Activated CD4-positive, alpha-beta T cell treated with anti-CD3 and anti-CD28 coated beads for 36 hours (primary cell): ENCODE data around the gene METTL22. TPM values are rescaled to one million over a fixed set of nuclear protein-coding genes. Genes with fewer than 3 reads are reported as not detected.

Experiments used
- ATAC-seq: fragments of 200-7000 bp; cut with Tn5 transposase; one replicate; pipeline ENCODE4 v1.10.0; 2021; ENCODE audit warnings: mild to moderate bottlenecking, moderate library complexity
- CTCF ChIA-PET: fragments of 350-600 bp; sonication (Branson Sonifier 250); formaldehyde crosslinking; loops from one replicate; lab custom pipeline; 2021; ENCODE audit warnings: antibody characterized with exemption; lab: Charles Lee
- POLR2A ChIA-PET: fragments of 350-600 bp; sonication (Branson Sonifier 250); formaldehyde crosslinking; loops from one replicate; lab custom pipeline; 2021; ENCODE audit warnings: antibody characterized with exemption, inconsistent platforms; lab: Charles Lee
- DNase-seq: peaks from one replicate; pipeline ENCODE4 v3.0.0-alpha.2; 2020
- H3K27ac Mint-ChIP-seq: one replicate; pipeline ENCODE4 v1.8.0; 2021; ENCODE audit warnings: mixed read lengths
- H3K27me3 Mint-ChIP-seq: one replicate; pipeline ENCODE4 v1.8.0; 2021; ENCODE audit warnings: mixed read lengths
- H3K36me3 Mint-ChIP-seq: one replicate; pipeline ENCODE4 v1.8.0; 2021; ENCODE audit warnings: low read depth, mixed read lengths
- H3K4me1 Mint-ChIP-seq: one replicate; pipeline ENCODE4 v1.8.0; 2021; ENCODE audit warnings: mixed read lengths
- H3K4me3 Mint-ChIP-seq: one replicate; pipeline ENCODE4 v1.8.0; 2021; ENCODE audit warnings: mild to moderate bottlenecking, moderate library complexity, mixed read lengths
- H3K9me3 Mint-ChIP-seq: one replicate; pipeline ENCODE4 v1.8.0; 2021; ENCODE audit warnings: low read depth, mixed read lengths
- intact Hi-C, 2 experiments: fragments of 100-400 bp; cut with DNase I in 1 of 2; cut with micrococcal nuclease in 1 of 2; formaldehyde crosslinking; loops; one replicate each; pipeline versions ENCODE4 v1.14.2 to v1.15.1; 2022 to 2024; cut with DNase I, micrococcal nuclease
- total RNA-seq, 2 experiments: library from RNA; stranded (reverse); gene quantifications; one replicate each; pipeline ENCODE4 v1.2.3, GENCODE V29; 2021

The METTL22 gene
- total RNA-seq, 2 experiments from 2014 or later = 32.3 to 45.8 TPM

DNA sequence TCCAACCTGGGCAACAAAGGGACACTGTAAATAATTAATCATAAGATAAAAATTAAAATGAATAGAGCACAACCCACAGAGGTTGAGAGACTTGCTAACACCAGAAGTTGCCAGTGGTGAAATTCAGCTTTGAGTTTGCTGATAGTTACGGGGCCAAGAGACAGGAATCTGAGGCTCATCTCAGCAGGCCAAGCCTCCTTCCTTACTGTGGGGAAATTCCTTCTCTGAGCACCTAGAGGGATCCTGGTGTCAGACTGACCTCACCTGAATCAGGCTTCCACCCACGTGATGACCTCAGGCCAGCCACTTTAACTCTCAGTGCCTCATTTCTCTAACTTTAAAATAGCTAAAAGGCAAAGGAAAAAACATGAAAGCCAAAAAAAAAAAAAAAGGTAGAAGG is 57.7 kb downstream of the METTL22 start:
- Mint-ChIP-seq H3K9me3 (peaks cover 5% of the 10 kb centered on the region), H3K27me3 (no peaks in the 10 kb centered on the region), H3K4me3 (no peak overlapping the region), H3K27ac (no peak overlapping the region), H3K4me1 (peaks cover 13% of the 10 kb centered on the region), H3K36me3 (peaks cover 9% of the 10 kb centered on the region)
- ChIA-PET CTCF (interaction anchor here (0.6 kb wide), 1 partner anchor 508 kb away, joined by 4 read pairs; no protein-coding TSS in a partner anchor), POLR2A (no interaction called here)
- no peak for ATAC-seq
- DNase-seq = no peak
- intact Hi-C loops = loop anchor here in 1 of 2 experiments (10.0 kb wide), 1 partner anchor 456 kb away; no protein-coding TSS in a partner anchor

DNA sequence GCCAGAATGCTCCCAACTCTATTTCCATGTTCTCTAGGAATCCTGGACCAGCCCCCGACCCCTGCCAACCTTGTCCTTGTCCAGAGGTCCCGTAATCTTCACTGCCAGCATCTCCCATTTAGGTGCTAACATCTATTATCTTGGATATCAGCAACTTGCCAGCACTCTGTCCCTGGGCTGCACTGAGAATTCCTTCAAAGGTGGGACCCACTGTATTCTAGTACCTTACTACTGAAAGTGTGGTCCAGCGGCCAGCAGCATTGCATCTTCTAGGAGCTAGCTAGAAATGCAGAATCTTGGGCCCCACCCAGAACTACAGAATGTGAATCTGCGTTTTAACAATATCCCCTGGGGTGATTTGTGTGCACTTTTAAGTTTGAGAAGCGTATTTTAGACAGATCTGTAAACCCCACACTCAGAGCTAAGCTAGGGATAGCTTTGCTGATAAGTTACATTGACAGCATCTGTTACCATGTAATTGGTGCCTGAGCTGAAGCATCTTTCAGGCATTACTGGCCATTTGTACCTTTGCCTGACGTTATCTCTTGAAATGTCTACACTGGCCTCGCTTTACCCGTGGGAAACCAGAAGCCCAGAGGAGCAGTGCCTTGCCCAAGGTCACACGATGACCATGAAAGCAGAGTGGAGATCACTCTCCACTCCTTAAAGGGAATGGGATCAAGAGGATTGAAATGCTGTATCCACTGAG is 61.2 kb downstream of the METTL22 start:
- no peak for ATAC-seq
- Mint-ChIP-seq H3K4me1 (no peaks in the 10 kb centered on the region), H3K36me3 (peaks cover 12% of the 10 kb centered on the region), H3K27ac (no peak overlapping the region), H3K27me3 (no peaks in the 10 kb centered on the region), H3K9me3 (peaks cover 5% of the 10 kb centered on the region), H3K4me3 (no peak overlapping the region)
- ChIA-PET CTCF (interaction anchor here (0.6 kb wide), 1 partner anchor 23 kb away, joined by 3 read pairs; no protein-coding TSS in a partner anchor), POLR2A (no interaction called here)
- DNase-seq = no peak
- intact Hi-C loops = no loop called here

DNA sequence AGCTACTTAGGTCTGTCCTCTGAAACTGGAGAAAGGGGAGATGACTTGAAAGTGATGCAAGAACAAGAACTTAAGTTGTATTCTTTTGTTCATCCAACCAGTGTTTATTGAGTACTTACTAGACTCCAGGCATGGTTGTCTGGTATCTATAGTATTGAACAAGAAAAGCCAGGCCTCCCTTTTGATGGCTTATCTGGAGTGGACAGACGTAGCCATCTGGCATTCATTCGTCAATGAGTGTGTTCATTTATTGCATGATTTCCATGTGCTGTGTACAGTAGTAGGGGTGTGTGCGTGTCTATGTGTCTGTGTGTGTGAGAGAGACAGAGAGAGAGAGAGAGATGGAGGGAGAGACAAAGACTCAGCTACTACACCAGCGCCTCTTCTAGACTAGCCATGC is 62.1 kb downstream of the METTL22 start:
- Mint-ChIP-seq H3K4me3 (no peak overlapping the region), H3K4me1 (no peaks in the 10 kb centered on the region), H3K27me3 (no peaks in the 10 kb centered on the region), H3K27ac (no peak overlapping the region), H3K9me3 (peaks cover 5% of the 10 kb centered on the region), H3K36me3 (peaks cover 14% of the 10 kb centered on the region)
- ChIA-PET CTCF (interaction anchor here (0.6 kb wide), 1 partner anchor 820 kb away, joined by 4 read pairs; no protein-coding TSS in a partner anchor), POLR2A (no interaction called here)
- DNase-seq = no peak
- no peak for ATAC-seq
- intact Hi-C loops = no loop called here

DNA sequence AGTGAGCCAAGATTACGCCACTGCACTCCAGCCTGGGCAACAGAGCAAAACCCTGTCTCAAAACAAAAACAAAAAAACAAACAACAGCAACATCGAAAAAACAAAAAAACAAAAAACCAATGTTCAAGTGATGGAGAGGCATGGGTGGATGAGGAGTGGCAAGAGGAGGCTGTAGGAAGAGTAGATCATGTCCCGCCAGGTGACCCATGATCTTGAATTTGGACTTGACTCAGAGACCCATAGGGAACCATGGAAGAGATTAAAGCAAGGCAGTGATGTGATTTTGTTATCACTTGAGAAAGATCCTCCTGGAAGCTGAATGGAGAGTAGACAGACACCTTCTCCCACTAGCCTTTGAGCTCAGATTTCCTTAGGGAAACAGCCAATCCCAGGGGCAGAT is 64.1 kb downstream of the METTL22 start:
- intact Hi-C loops = no loop called here
- H3K4me1 Mint-ChIP-seq = no peaks in the 10 kb centered on the region
- peaks cover 21% of the 10 kb centered on the region for H3K36me3 Mint-ChIP-seq
- no peak for ATAC-seq
- H3K9me3 Mint-ChIP-seq = peaks cover 12% of the 10 kb centered on the region
- H3K27me3 Mint-ChIP-seq = no peaks in the 10 kb centered on the region
- H3K4me3 Mint-ChIP-seq = no peak overlapping the region
- ChIA-PET POLR2A (no interaction called here), CTCF (no interaction called here)
- no peak for DNase-seq
- H3K27ac Mint-ChIP-seq = no peak overlapping the region

DNA sequence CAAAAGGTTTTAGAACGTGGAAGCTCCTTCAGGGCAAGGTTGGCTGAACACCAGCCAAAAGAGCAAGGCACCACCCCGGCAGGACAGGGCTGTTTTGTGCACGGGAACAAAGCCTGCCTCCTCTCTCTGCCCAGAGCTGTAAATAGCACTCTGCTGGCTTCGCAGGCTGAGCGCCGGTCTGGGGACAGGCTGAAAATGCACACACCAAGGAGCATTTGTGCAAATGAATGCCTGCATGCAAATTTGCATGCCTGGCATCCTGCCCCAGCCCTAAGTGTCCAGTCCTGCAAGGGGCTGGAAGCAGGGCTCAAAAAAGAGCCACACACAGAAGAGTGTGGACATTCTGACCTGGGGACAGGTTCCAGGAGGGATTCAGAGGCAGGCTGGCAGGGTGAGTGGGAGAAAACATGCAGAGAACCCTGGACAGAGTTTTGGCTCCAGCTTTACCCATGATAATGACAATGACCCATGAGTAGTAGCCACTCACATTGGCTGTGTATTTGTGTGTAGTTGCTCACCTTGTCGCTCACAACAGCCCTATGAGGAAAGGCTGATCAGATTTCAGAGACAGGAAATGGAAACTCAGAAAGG is 64.6 kb downstream of the METTL22 start:
- H3K36me3 Mint-ChIP-seq = peaks cover 21% of the 10 kb centered on the region
- DNase-seq (no peak), ATAC-seq (no peak)
- H3K27me3 Mint-ChIP-seq = no peaks in the 10 kb centered on the region
- ChIA-PET POLR2A (no interaction called here), CTCF (no interaction called here)
- no peak overlapping the region for H3K4me3 Mint-ChIP-seq
- no peaks in the 10 kb centered on the region for H3K4me1 Mint-ChIP-seq
- H3K27ac Mint-ChIP-seq = no peak overlapping the region
- peaks cover 13% of the 10 kb centered on the region for H3K9me3 Mint-ChIP-seq
- intact Hi-C loops = no loop called here

DNA sequence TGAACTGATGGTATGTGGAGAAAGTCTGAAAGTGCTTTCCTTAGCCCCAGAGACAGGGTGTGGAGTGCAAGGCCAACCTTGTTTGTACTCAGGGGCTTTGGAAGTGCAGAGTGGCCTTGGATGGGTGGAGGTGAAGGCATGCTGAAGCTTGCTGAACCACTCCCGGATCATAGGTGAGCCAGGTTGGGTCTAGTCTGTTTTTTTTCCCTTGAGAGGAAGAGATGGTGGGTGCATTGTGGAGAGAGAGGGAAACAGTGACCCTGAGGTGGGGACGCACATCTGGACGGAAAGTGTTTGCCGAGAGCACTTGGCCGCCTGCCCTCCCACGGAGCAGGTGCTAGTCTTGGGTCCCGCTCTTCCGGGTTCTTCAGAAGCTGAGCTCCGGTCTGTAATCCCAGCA is 65.4 kb downstream of the METTL22 start:
- H3K9me3 Mint-ChIP-seq = peaks cover 13% of the 10 kb centered on the region

DNA sequence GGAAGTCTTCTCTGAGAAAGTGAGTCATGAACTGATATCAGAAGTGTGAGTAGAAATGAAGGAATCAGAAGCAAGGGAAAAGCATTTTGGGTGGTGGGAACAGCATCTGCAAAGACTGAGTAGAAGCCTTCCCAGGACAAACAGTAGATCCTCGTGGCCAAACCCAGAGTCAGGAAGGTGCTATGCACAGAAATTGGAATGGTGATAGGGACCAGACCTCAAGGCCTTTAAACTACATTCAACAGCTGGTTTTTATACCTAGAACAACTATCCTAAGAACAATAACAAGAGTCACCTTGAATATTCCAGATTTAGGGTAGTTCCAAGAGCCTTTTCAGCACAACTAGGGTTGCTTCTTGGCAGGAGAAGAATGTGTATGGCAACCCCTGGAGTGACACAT is 68.2 kb downstream of the METTL22 start:
- ChIA-PET POLR2A (no interaction called here), CTCF (no interaction called here)
- Mint-ChIP-seq H3K36me3 (peaks cover 21% of the 10 kb centered on the region), H3K4me3 (no peak overlapping the region), H3K27ac (no peak overlapping the region), H3K27me3 (no peaks in the 10 kb centered on the region), H3K9me3 (peaks cover 13% of the 10 kb centered on the region), H3K4me1 (no peaks in the 10 kb centered on the region)
- DNase-seq (no peak), ATAC-seq (no peak)
- intact Hi-C loops = no loop called here

More for the DNA sequence above, 65.4 kb downstream of the METTL22 start:
- Mint-ChIP-seq H3K4me1 (no peaks in the 10 kb centered on the region), H3K36me3 (peaks cover 21% of the 10 kb centered on the region), H3K27me3 (no peaks in the 10 kb centered on the region), H3K27ac (no peak overlapping the region), H3K4me3 (no peak overlapping the region)
- intact Hi-C loops = no loop called here
- POLR2A ChIA-PET = no interaction called here
- DNase-seq = no peak
- CTCF ChIA-PET = no interaction called here
- ATAC-seq = no peak

DNA sequence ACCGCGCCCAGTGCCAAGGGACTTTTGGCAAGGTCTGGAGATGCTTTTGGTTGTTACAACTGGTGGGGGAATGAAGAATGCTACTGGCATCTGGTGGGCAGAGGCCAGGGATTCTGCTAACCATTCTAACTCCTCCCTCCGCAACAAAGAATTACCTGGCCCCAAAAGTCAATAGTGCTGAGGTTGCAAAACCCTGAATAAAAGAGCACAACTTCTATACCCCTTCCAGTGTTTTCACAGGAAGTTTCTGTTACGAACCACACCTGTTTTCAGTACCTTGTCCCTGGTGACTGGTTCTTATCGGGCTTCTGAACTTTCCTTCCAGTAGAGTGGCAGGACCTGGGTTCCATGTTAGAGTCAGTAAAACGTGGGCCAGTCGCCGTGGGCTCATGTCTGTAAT is 70.2 kb downstream of the METTL22 start:
- Mint-ChIP-seq H3K27ac (no peak overlapping the region), H3K9me3 (peaks cover 13% of the 10 kb centered on the region), H3K36me3 (peaks cover 21% of the 10 kb centered on the region), H3K4me1 (no peaks in the 10 kb centered on the region), H3K4me3 (no peak overlapping the region), H3K27me3 (no peaks in the 10 kb centered on the region)
- intact Hi-C loops = no loop called here
- ATAC-seq = no peak
- ChIA-PET CTCF (no interaction called here), POLR2A (interaction anchor here (0.6 kb wide), 1 partner anchor 182 kb away, joined by 5 read pairs; no protein-coding TSS in a partner anchor)
- DNase-seq = no peak

DNA sequence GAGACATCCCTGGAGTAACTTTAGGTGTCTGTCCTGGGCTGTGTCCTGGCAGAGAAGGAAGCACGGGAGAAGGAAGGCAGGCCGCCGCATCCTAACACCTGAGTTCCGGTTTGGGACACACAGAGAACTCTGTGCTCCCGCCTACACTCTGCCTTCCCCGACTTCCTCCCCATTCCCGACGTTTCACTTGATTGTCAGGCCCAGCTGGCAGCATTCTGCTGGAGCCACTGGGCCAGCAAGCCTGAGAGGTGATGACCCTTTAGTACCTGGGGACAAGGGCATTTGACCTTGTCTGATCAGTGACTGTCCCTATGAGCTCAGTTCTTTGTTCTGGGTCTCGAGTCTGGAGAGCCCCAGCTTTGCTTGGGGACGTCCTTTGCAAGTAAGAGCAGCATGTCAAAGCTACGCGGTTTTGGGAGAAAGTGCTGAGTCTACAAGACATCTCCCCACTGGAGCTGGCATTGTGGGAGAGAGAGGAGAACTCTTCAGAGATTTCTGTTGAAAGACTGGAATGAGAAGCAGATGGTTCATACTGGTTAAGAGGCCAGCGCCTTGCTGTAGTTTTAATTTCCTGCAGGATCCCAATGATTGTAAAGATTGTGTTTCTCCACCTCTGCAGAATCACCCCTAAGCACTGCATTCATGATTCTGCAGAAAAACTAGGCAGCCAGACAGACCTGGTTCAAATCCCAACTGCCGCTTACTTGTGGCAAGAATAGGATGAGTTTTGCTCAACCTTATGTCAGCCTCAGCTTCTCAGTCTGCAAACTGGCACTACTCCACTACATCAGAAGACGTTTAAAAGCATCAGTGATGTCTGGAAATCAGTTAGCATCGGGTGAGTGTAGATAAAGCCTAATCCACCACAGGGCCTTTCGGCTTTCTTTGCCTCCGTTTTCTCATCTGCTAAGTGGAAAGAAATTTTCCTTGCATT is 73.6 kb downstream of the METTL22 start:
- Mint-ChIP-seq H3K9me3 (peaks cover 2% of the 10 kb centered on the region), H3K4me3 (no peak overlapping the region), H3K4me1 (no peaks in the 10 kb centered on the region), H3K27me3 (no peaks in the 10 kb centered on the region), H3K36me3 (peaks cover 7% of the 10 kb centered on the region), H3K27ac (no peak overlapping the region)
- intact Hi-C loops = no loop called here
- CTCF ChIA-PET = interaction anchor here (0.6 to 1.6 kb wide), 3 partner anchors 29 to 47 kb away, joined by 3 read pairs; no protein-coding TSS in a partner anchor
- DNase-seq = no peak
- POLR2A ChIA-PET = no interaction called here
- ATAC-seq = no peak

DNA sequence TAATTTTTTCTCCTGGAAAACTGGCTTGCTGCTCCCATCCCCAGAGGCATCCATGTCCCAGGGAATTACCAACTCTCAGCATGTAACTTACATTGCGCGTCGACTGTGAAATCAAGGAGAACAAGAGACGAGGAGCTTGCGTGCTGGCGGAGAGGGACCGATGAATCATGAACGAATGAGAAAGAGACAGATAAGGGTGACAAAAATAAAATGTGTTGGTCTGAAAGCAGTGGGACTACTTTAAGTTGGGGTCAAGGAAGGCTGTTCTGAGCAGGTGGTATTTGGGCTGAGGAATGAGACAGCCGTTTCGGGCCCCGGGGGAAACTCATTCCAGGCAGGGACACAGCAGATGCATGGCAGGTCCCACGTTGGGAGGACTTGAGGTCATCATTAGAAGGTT is 75.4 kb downstream of the METTL22 start:
- Mint-ChIP-seq H3K27me3 (no peaks in the 10 kb centered on the region), H3K4me1 (no peaks in the 10 kb centered on the region), H3K27ac (no peak overlapping the region), H3K36me3 (peaks cover 1% of the 10 kb centered on the region), H3K9me3 (no peaks in the 10 kb centered on the region), H3K4me3 (no peak overlapping the region)
- CTCF ChIA-PET = no interaction called here
- ATAC-seq (no peak), DNase-seq (no peak)
- intact Hi-C loops = no loop called here
- POLR2A ChIA-PET = no interaction called here

DNA sequence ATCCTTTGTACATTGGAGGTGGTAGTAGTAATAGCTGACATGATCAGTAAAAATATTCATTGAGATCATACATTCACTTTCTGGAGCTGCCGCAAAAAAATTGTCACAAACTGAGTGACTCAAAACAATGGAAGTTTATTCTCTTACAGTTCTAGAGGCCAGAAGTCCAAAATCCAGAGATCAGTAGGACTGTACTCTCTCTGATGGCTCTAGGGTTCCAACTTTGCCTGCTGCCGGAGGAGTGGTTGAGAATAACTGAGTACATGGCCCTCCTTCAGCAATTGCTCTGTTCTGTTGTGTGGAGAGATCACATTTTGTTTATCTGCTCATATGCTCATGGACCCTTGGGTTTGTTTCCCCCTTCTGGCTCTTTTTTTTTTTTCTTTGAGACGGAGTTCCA is 76.5 kb downstream of the METTL22 start:
- H3K4me3 Mint-ChIP-seq = no peak overlapping the region
- no peak for ATAC-seq
- CTCF ChIA-PET = no interaction called here
- DNase-seq = no peak
- intact Hi-C loops = no loop called here
- peaks cover 1% of the 10 kb centered on the region for H3K36me3 Mint-ChIP-seq
- H3K27me3 Mint-ChIP-seq = no peaks in the 10 kb centered on the region
- no peaks in the 10 kb centered on the region for H3K9me3 Mint-ChIP-seq
- H3K27ac Mint-ChIP-seq = no peak overlapping the region
- H3K4me1 Mint-ChIP-seq = no peaks in the 10 kb centered on the region
- POLR2A ChIA-PET = no interaction called here
